CD4-positive, alpha-beta T cell (primary cell): ENCODE data around the gene TM4SF1. TPM values are rescaled to one million over a fixed set of nuclear protein-coding genes. Genes with fewer than 3 reads are reported as not detected.

Experiments
- ATAC-seq: fragments of 200-7000 bp; cut with Tn5 transposase; one replicate; pipeline ENCODE4 v1.10.0; 2022; ENCODE audit warnings: mild to moderate bottlenecking; ENCODE audit not compliant: poor library complexity
- CTCF ChIA-PET: fragments of 350-600 bp; sonication (Branson Sonifier 250); formaldehyde crosslinking; loops from one replicate; lab custom pipeline; 2021; ENCODE audit warnings: antibody characterized with exemption, inconsistent platforms; lab: Charles Lee
- POLR2A ChIA-PET: fragments of 350-600 bp; sonication (Branson Sonifier 250); formaldehyde crosslinking; loops from one replicate; lab custom pipeline; 2021; ENCODE audit warnings: antibody characterized with exemption, inconsistent platforms; lab: Charles Lee
- DNase-seq, 14 experiments: peaks; one replicate each; pipeline ENCODE4 v3.0.0-alpha.2; 2013 to 2020; ENCODE audit warnings: mixed read lengths in 2 of 14
- H3K27ac ChIP-seq, 2 donors: one replicate each; pipeline versions ENCODE4 v1.5.1 to v1.7.0; 2013; ENCODE audit warnings: low read length in 2 of 2, low read depth in 1 of 2, mild to moderate bottlenecking in 1 of 2
- H3K27me3 ChIP-seq, 2 experiments: 1 replicate in 1 of 2; 2 replicates in 1 of 2; pipeline versions ENCODE4 v1.6.1 to v1.7.0; 2013; ENCODE audit warnings: low read length in 2 of 2, control low read depth in 1 of 2, mild to moderate bottlenecking in 1 of 2, moderate library complexity in 1 of 2; ENCODE audit not compliant: insufficient read depth in 2 of 2, control insufficient read depth in 1 of 2
- H3K36me3 ChIP-seq: one replicate; pipeline ENCODE4 v1.6.1; 2013; ENCODE audit warnings: low read length, control low read depth; ENCODE audit not compliant: insufficient read depth
- H3K4me1 ChIP-seq: one replicate; pipeline ENCODE4 v1.6.1; 2013; ENCODE audit warnings: low read length, control low read depth; ENCODE audit not compliant: insufficient read depth
- H3K4me3 ChIP-seq: one replicate; pipeline ENCODE4 v1.5.1; 2013; ENCODE audit warnings: mild to moderate bottlenecking, low read length, moderate library complexity
- H3K9me3 ChIP-seq, 2 experiments: 1 replicate in 1 of 2; 2 replicates in 1 of 2; pipeline versions ENCODE4 v1.6.1 to v1.7.0; 2013; ENCODE audit warnings: low read length in 2 of 2, mild to moderate bottlenecking in 2 of 2, control low read depth in 1 of 2, moderate library complexity in 1 of 2; ENCODE audit not compliant: control insufficient read depth in 1 of 2, insufficient read depth in 1 of 2
- H3K27ac Mint-ChIP-seq: one replicate; pipeline ENCODE4 v1.8.0; 2020; ENCODE audit warnings: mixed read lengths
- H3K27me3 Mint-ChIP-seq: one replicate; pipeline ENCODE4 v1.8.0; 2021; ENCODE audit warnings: mixed read lengths
- H3K36me3 Mint-ChIP-seq: one replicate; pipeline ENCODE4 v1.8.0; 2021; ENCODE audit warnings: low read depth, mixed read lengths
- H3K4me1 Mint-ChIP-seq: one replicate; pipeline ENCODE4 v1.8.0; 2021; ENCODE audit warnings: low read depth, mixed read lengths
- H3K4me3 Mint-ChIP-seq: one replicate; pipeline ENCODE4 v1.8.0; 2020; ENCODE audit warnings: mild to moderate bottlenecking, mixed read lengths
- H3K9me3 Mint-ChIP-seq: one replicate; pipeline ENCODE4 v1.8.0; 2020; ENCODE audit warnings: mixed read lengths
- CTCF ChIP-seq: fragments of 200-600 bp; IDR thresholded peaks from one replicate; pipeline ENCODE4 v1.8.0; 2022; ENCODE audit warnings: antibody characterized with exemption, mild to moderate bottlenecking
- intact Hi-C, 2 experiments: fragments of 100-400 bp; cut with DNase I in 1 of 2; cut with micrococcal nuclease in 1 of 2; formaldehyde crosslinking; loops; one replicate each; pipeline versions ENCODE4 v1.15.1 to v1.9.0; 2023 to 2025; cut with DNase I, micrococcal nuclease
- total RNA-seq, 174 experiments: library from RNA in 2 of 174; stranded (reverse) in 2 of 174; gene quantifications; one replicate each; pipeline ENCODE4 v1.2.3 and lab custom pipeline; 2021 to 2026

The TM4SF1 gene
- total RNA-seq, 2 experiments from 2014 or later: not detected

GRCh38 chr3:149398296-149398695 is 20.8 kb upstream of the TM4SF1 start:
- H3K36me3 Mint-ChIP-seq: no peaks in the 10 kb centered on the region
- ATAC-seq (no peak), DNase-seq (no peak)
- no peaks in the 10 kb centered on the region for H3K27me3 ChIP-seq
- no peaks in the 10 kb centered on the region for H3K36me3 ChIP-seq
- no peaks in the 10 kb centered on the region for H3K9me3 ChIP-seq
- H3K27ac ChIP-seq: no peak overlapping the region
- no peak overlapping the region for H3K27ac Mint-ChIP-seq
- H3K4me3 ChIP-seq: no peak overlapping the region
- no peaks in the 10 kb centered on the region for H3K9me3 Mint-ChIP-seq
- CTCF ChIA-PET: no interaction called here
- intact Hi-C loops: no loop called here
- no peak for TF ChIP-seq CTCF
- H3K4me1 Mint-ChIP-seq: no peaks in the 10 kb centered on the region
- no peak overlapping the region for H3K4me3 Mint-ChIP-seq
- POLR2A ChIA-PET: no interaction called here
- no peaks in the 10 kb centered on the region for H3K4me1 ChIP-seq
- H3K27me3 Mint-ChIP-seq: no peaks in the 10 kb centered on the region

- Histone ChIP-seq H3K4me3 (no peak overlapping the region), H3K9me3 (no peaks in the 10 kb centered on the region), H3K27me3 (no peaks in the 10 kb centered on the region), H3K4me1 (no peaks in the 10 kb centered on the region), H3K36me3 (no peaks in the 10 kb centered on the region), H3K27ac (no peak overlapping the region)
- no peak for TF ChIP-seq CTCF
- ATAC-seq (no peak), DNase-seq (no peak)
- H3K4me3 Mint-ChIP-seq: no peak overlapping the region
- intact Hi-C loops: no loop called here
- ChIA-PET CTCF (no interaction called here), POLR2A (no interaction called here)
- H3K9me3 Mint-ChIP-seq: no peaks in the 10 kb centered on the region
- no peaks in the 10 kb centered on the region for H3K4me1 Mint-ChIP-seq
- no peak overlapping the region for H3K27ac Mint-ChIP-seq
- H3K36me3 Mint-ChIP-seq: no peaks in the 10 kb centered on the region
- H3K27me3 Mint-ChIP-seq: no peaks in the 10 kb centered on the region
Measured at GRCh38 chr3:149397528-149397927, 20.1 kb upstream of the TM4SF1 start.

- no peaks in the 10 kb centered on the region for H3K27me3 ChIP-seq
- no peak overlapping the region for H3K4me3 ChIP-seq
- POLR2A ChIA-PET: no interaction called here
- intact Hi-C loops: no loop called here
- Mint-ChIP-seq H3K9me3 (no peaks in the 10 kb centered on the region), H3K27me3 (no peaks in the 10 kb centered on the region), H3K27ac (no peak overlapping the region), H3K4me1 (no peaks in the 10 kb centered on the region), H3K36me3 (no peaks in the 10 kb centered on the region), H3K4me3 (no peak overlapping the region)
- ATAC-seq: no peak
- DNase-seq: no peak
- no peaks in the 10 kb centered on the region for H3K4me1 ChIP-seq
- no peak for TF ChIP-seq CTCF
- CTCF ChIA-PET: interaction anchor here (0.9 kb wide), 1 partner anchor 34 kb away, joined by 3 read pairs; no protein-coding TSS in a partner anchor
- no peaks in the 10 kb centered on the region for H3K36me3 ChIP-seq
- H3K9me3 ChIP-seq: no peaks in the 10 kb centered on the region
- H3K27ac ChIP-seq: no peak overlapping the region
Measured at GRCh38 chr3:149396476-149396875, 19.0 kb upstream of the TM4SF1 start.
